Glutamatergic neuron (in vitro differentiated cells): ENCODE results near the gene EQTN. TPM values are rescaled to one million over a fixed set of nuclear protein-coding genes. Genes with fewer than 3 reads are reported as not detected.

ENCODE experiments used
- DNase-seq: peaks from one replicate; pipeline ENCODE4 v3.0.0; 2022
- H3K27ac Mint-ChIP-seq: one replicate; pipeline ENCODE4 v1.8.0; 2020; ENCODE audit warnings: mild to moderate bottlenecking, mixed read lengths, inconsistent platforms; ENCODE audit not compliant: unreplicated experiment
- H3K27me3 Mint-ChIP-seq: one replicate; pipeline ENCODE4 v1.8.0; 2020; ENCODE audit warnings: mild to moderate bottlenecking, moderate library complexity, mixed read lengths, inconsistent platforms; ENCODE audit not compliant: unreplicated experiment
- H3K36me3 Mint-ChIP-seq: one replicate; pipeline ENCODE4 v1.8.0; 2020; ENCODE audit warnings: mild to moderate bottlenecking, mixed read lengths, inconsistent platforms; ENCODE audit not compliant: unreplicated experiment
- H3K4me1 Mint-ChIP-seq: one replicate; pipeline ENCODE4 v1.8.0; 2020; ENCODE audit warnings: mild to moderate bottlenecking, low read depth, mixed read lengths, inconsistent platforms; ENCODE audit not compliant: unreplicated experiment
- H3K4me3 Mint-ChIP-seq: one replicate; pipeline ENCODE4 v1.8.0; 2020; ENCODE audit warnings: mild to moderate bottlenecking, mixed read lengths, inconsistent platforms; ENCODE audit not compliant: unreplicated experiment
- H3K9me3 Mint-ChIP-seq: one replicate; pipeline ENCODE4 v1.8.0; 2020; ENCODE audit warnings: mild to moderate bottlenecking, moderate library complexity, mixed read lengths, inconsistent platforms; ENCODE audit not compliant: unreplicated experiment
- long read RNA-seq: library from polyadenylated mRNA; unstranded; transcript quantifications from one replicate; pipeline ENCODE4 v2.0.0, GENCODE V29; 2020; ENCODE audit not compliant: unreplicated experiment
- total RNA-seq: library from RNA; stranded (reverse); fragmentation: NEBNext Ultra II Directional; extraction: Animal tissue kit (Norgen Biotek cat#: 25700); gene quantifications from one replicate; pipeline ENCODE4 v1.2.1, GENCODE V29; 2021; ENCODE audit not compliant: unreplicated experiment
- TF ChIP-seq, protein P1 (sequence below): fragments of 200-600 bp; sonication (generic); IDR thresholded peaks from one replicate; pipeline ENCODE4 v1.5.0; 2021; ENCODE audit not compliant: partially characterized antibody, unreplicated experiment

EQTN gene
- total RNA-seq, result not detected
- long read RNA-seq, result 0 reads

DNA sequence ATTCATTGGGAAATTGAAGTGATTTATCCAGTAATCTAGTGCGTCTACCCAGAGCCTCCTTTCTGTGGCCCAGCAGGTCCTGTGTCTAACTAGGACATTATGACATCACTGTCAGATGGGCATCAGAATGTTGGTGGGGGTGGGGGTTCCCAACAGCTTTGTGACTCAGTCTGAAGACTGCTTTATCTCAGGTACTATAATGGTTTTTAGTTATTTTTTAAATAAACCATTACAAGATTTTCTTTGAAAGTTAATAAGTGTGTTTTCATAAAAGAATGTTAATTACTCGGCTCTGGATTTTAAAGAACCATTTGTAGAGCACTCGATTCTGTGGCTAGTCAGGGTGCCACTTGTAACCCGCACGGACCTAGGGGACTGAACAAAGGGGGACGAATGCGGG, at the start of gene EQTN:
EQTN (minus strand) TSS at position 101 of the 400 bp plus-strand sequence; CDS start at position 6, 95 bp downstream.
- no peaks in the 10 kb centered on the region for H3K27me3 Mint-ChIP-seq
- no peaks in the 10 kb centered on the region for H3K36me3 Mint-ChIP-seq
- TF ChIP-seq, protein P1, sequence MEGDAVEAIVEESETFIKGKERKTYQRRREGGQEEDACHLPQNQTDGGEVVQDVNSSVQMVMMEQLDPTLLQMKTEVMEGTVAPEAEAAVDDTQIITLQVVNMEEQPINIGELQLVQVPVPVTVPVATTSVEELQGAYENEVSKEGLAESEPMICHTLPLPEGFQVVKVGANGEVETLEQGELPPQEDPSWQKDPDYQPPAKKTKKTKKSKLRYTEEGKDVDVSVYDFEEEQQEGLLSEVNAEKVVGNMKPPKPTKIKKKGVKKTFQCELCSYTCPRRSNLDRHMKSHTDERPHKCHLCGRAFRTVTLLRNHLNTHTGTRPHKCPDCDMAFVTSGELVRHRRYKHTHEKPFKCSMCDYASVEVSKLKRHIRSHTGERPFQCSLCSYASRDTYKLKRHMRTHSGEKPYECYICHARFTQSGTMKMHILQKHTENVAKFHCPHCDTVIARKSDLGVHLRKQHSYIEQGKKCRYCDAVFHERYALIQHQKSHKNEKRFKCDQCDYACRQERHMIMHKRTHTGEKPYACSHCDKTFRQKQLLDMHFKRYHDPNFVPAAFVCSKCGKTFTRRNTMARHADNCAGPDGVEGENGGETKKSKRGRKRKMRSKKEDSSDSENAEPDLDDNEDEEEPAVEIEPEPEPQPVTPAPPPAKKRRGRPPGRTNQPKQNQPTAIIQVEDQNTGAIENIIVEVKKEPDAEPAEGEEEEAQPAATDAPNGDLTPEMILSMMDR, result no peak
- no peak within 1 kb of the TSS for H3K27ac Mint-ChIP-seq
- no peak for DNase-seq
- no peaks in the 10 kb centered on the region for H3K9me3 Mint-ChIP-seq
- peaks cover 11% of the 10 kb centered on the region for H3K4me1 Mint-ChIP-seq
- H3K4me3 Mint-ChIP-seq, result no peak within 1 kb of the TSS

DNA sequence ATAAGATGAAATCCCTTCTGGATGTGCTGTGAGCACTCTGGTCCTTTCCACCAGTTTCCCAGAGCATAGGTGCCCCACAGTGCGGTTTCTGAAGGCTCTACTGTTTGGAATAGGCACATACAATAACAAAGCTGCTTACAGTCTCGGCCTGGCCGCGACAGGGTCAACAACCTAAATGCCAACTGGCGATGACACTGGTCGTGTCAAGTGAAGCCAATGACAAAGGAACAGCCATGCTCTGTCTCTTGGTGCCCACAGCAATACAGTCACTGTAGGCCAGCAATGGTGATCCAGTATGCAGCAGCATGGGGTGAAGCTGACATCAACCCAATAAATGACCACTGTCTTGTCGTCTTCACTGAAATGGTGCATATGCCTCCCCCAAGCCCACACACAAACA, 47.8 kb upstream of the EQTN start:
- Mint-ChIP-seq H3K27ac (no peak overlapping the region), H3K36me3 (no peaks in the 10 kb centered on the region), H3K4me1 (no peaks in the 10 kb centered on the region), H3K4me3 (no peak overlapping the region), H3K27me3 (peaks cover 2% of the 10 kb centered on the region), H3K9me3 (no peaks in the 10 kb centered on the region)
- DNase-seq, result no peak
- TF ChIP-seq, protein P1, result no peak

DNA sequence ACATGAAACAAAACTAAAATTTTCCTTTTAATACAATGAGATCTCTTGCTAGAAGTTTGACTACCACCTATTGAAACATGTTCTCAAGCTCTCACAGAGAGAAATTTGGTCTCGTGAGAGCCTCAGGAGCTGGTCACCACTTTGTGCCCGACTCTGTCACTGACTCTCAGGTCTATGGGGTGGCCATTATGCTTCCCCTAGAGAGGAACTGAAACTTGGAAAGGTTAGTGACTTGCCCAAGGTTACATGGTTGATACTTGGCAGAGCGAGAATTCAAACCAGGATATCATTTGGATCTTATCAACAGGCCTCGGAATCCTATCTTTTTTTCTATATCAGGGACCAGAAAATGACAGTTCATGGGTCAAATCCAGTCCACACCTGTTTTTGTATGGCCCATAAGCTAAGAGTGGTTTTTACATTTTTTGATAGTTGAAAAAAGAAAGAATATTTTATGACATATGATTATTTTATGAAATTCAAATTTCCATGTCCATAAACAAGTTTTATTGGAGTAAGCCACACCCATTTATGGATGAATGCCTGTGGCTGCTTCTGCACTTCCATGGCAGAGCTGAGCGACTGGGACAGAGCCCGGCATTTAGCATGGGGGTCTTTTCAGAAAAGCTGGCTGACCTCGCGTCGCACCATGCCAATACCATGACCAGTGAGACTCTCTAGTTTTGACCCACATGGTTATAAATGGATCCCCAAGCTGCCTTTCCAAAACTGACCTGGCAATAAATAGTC, 44.8 kb upstream of the EQTN start:
- DNase-seq, result no peak
- Mint-ChIP-seq H3K4me3 (no peak overlapping the region), H3K36me3 (no peaks in the 10 kb centered on the region), H3K4me1 (no peaks in the 10 kb centered on the region), H3K27me3 (no peaks in the 10 kb centered on the region), H3K27ac (no peak overlapping the region), H3K9me3 (no peaks in the 10 kb centered on the region)
- TF ChIP-seq, protein P1, result no peak

DNA sequence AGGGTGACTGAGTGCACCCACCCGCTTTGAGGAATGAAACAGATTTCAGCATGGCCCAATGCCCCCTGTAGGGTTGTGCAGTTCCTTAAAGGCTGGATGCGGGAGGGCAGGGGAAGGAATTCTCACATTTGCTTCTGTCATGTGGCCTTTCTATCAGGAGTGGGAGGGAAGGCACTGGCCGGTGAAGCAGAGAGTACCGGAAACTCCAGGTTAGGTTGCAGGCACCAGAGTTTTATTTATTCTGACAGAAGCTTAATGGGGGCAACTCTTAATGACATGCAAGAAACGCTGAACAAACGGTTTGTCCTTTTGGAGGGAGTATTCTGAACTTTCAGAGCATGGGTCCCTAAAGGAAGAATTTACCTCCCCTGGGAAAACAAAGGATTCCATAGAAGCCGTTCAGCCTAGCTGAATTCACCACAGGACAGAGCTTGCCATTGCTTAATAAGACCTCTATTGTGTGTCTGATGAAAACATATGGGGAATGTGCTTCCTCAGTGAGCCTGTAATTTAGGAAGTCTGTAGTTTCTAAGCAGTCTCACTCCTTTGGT, 44.1 kb upstream of the EQTN start:
- TF ChIP-seq, protein P1, result no peak
- H3K27ac Mint-ChIP-seq, result no peak overlapping the region
- H3K9me3 Mint-ChIP-seq, result no peaks in the 10 kb centered on the region
- no peak for DNase-seq
- H3K4me3 Mint-ChIP-seq, result no peak overlapping the region
- no peaks in the 10 kb centered on the region for H3K27me3 Mint-ChIP-seq
- H3K4me1 Mint-ChIP-seq, result no peaks in the 10 kb centered on the region
- no peaks in the 10 kb centered on the region for H3K36me3 Mint-ChIP-seq

DNA sequence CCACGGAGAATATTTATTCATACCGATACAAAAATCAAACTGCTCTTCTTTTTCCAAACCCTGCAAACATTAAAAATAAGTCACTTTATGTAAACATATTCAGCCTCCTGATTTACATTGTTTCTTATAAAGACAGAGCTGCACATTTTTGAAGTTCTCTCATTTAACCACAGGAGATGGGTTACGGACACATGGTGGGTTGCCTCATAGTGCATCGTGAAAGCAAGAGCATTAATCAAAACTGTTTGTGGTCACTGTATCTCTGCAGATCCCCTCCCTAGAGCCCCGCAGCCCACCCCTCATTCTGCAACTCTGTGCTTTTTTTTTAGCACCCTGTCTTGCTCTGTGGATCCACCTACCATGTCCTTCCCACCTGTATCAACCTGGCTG, 43.3 kb upstream of the EQTN start:
- TF ChIP-seq, protein P1, result no peak
- Mint-ChIP-seq H3K36me3 (no peaks in the 10 kb centered on the region), H3K27me3 (no peaks in the 10 kb centered on the region), H3K9me3 (no peaks in the 10 kb centered on the region), H3K4me3 (no peak overlapping the region), H3K27ac (no peak overlapping the region), H3K4me1 (no peaks in the 10 kb centered on the region)
- DNase-seq, result no peak
